HepG2 (cell line): ENCODE measurements around the gene SLC5A12. TPM values are rescaled to one million over a fixed set of nuclear protein-coding genes. Genes with fewer than 3 reads are reported as not detected.

ENCODE experiments used
- ATAC-seq: fragments of 200-7000 bp; cut with Tn5 transposase; 3 replicates; pipeline ENCODE4 v1.9.1; 2020; ENCODE audit warnings: mild to moderate bottlenecking, moderate library complexity
- BruUV-seq: library from RNA; stranded (reverse); fragments of 400-500 nt; replicated peaks from 2 replicates; lab custom pipeline; 2021; lab: Mats Ljungman, UMichigan
- CTCF ChIA-PET: fragments of 300-600 bp; formaldehyde crosslinking; extraction: SDS; loops from one replicate; lab custom pipeline; 2021; ENCODE audit warnings: low total read pairs, inconsistent platforms, low intra/inter-chr PET ratio; lab: Yijun Ruan, JAX
- POLR2A ChIA-PET: fragments of 350-600 bp; sonication (Branson Sonifier 250); formaldehyde crosslinking; loops from one replicate; lab custom pipeline; 2020; ENCODE audit warnings: antibody characterized with exemption, inconsistent platforms; lab: Yijun Ruan, JAX
- DNase-seq: peaks from one replicate; pipeline ENCODE4 v3.0.0-alpha.2; 2015; ENCODE audit warnings: low spot score
- FAIRE-seq: peaks from 3 replicates; lab custom pipeline; 2011; peaks lifted over from hg19 to GRCh38; lab: Jason Lieb, UNC
- H2AFZ ChIP-seq: one replicate; pipeline ENCODE4 v1.6.1; 2011; ENCODE audit warnings: low read length, inconsistent platforms
- H3K27ac ChIP-seq: fragments of 300-600 bp; 3 replicates; pipeline ENCODE4 v1.8.0; 2011; ENCODE audit warnings: mixed run types, mild to moderate bottlenecking, mixed read lengths, low read length, inconsistent platforms; ENCODE audit not compliant: insufficient read depth; ENCODE audit errors: extremely low read length
- H3K27me3 ChIP-seq, 2 experiments: fragments of 200-600 bp in 1 of 2; 2 replicates in 1 of 2; 3 replicates in 1 of 2; pipeline versions ENCODE4 v1.6.0 to v1.8.0; 2011; ENCODE audit warnings: low read length in 2 of 2, mild to moderate bottlenecking in 2 of 2, moderate library complexity in 2 of 2, inconsistent platforms in 1 of 2; ENCODE audit not compliant: insufficient read depth in 2 of 2, control insufficient read depth in 1 of 2
- H3K36me3 ChIP-seq, 2 experiments: fragments of 200-600 bp in 1 of 2; replicated peaks in 1 of 2; 2 replicates in 1 of 2; 3 replicates in 1 of 2; pipeline versions ENCODE4 v1.5.1 to v1.8.0; 2011; ENCODE audit warnings: low read length in 2 of 2, inconsistent platforms in 1 of 2; ENCODE audit not compliant: insufficient read depth in 2 of 2, control insufficient read depth in 1 of 2
- H3K4me1 ChIP-seq: 2 replicates; pipeline ENCODE4 v1.5.1; 2012; ENCODE audit warnings: low read length, inconsistent platforms; ENCODE audit not compliant: insufficient read depth
- H3K4me2 ChIP-seq: 2 replicates; pipeline ENCODE4 v1.6.0; 2011; ENCODE audit warnings: low read depth, low read length, inconsistent platforms
- H3K4me3 ChIP-seq, 3 experiments: fragments of 200-600 bp in 1 of 3; sonication (generic), shearing (Covaris generic) in 1 of 3; replicated peaks in 1 of 3; 2 replicates each; pipeline ENCODE4 v1.5.1; 2011 to 2016; ENCODE audit warnings: low read length in 3 of 3, inconsistent platforms in 2 of 3, low read depth in 2 of 3, mild to moderate bottlenecking in 2 of 3, control low read depth in 1 of 3, mixed read lengths in 1 of 3; ENCODE audit not compliant: insufficient read depth in 1 of 3
- H3K79me2 ChIP-seq: one replicate; pipeline ENCODE4 v1.6.1; 2011; ENCODE audit warnings: low read length, inconsistent platforms; ENCODE audit not compliant: insufficient read depth
- H3K9ac ChIP-seq: 2 replicates; pipeline ENCODE4 v1.6.0; 2011; ENCODE audit warnings: mild to moderate bottlenecking, low read depth, low read length, inconsistent platforms; ENCODE audit not compliant: insufficient read depth
- H3K9me3 ChIP-seq: 2 replicates; pipeline ENCODE4 v1.5.1; 2012; ENCODE audit warnings: mild to moderate bottlenecking, low read length
- H4K20me1 ChIP-seq: 2 replicates; pipeline ENCODE4 v1.6.0; 2011; ENCODE audit warnings: inconsistent platforms, mild to moderate bottlenecking, low read length, moderate library complexity; ENCODE audit not compliant: insufficient read depth
- CBX2 ChIP-seq, 2 experiments: fragments of 200-600 bp in 1 of 2; sonication (generic); formaldehyde crosslinking in 1 of 2; IDR thresholded peaks; 2 replicates each; pipeline versions ENCODE4 v1.7.0 to v1.8.1; 2018 to 2022; ENCODE audit warnings: low read depth in 2 of 2, low read length in 1 of 2, mild to moderate bottlenecking in 1 of 2, missing genetic modification reagents in 1 of 2
- DR1 ChIP-seq: sonication (generic); formaldehyde crosslinking; IDR thresholded peaks from 2 replicates; pipeline ENCODE4 v1.8.0; 2021; ENCODE audit warnings: mild to moderate bottlenecking, missing genetic modification reagents, inconsistent platforms
- E2F2 ChIP-seq: sonication (generic); formaldehyde crosslinking; IDR thresholded peaks from 2 replicates; pipeline ENCODE4 v1.4.0; 2020; ENCODE audit warnings: missing genetic modification reagents, borderline replicate concordance
- EED ChIP-seq: sonication (generic); formaldehyde crosslinking; IDR thresholded peaks from 2 replicates; pipeline ENCODE4 v1.5.0; 2020; ENCODE audit warnings: mild to moderate bottlenecking, missing genetic modification reagents
- HOXA5 ChIP-seq: sonication (generic); formaldehyde crosslinking; IDR thresholded peaks from 2 replicates; pipeline ENCODE4 v1.4.0; 2020; ENCODE audit warnings: missing genetic modification reagents
- IRF1 ChIP-seq: sonication (generic); formaldehyde crosslinking; IDR thresholded peaks from 2 replicates; pipeline ENCODE4 v1.4.0; 2020; ENCODE audit warnings: low read depth, mild to moderate bottlenecking, missing genetic modification reagents
- POLR2AphosphoS2 ChIP-seq: IDR thresholded peaks from 2 replicates; pipeline ENCODE4 v1.6.1; 2011; ENCODE audit warnings: low read depth, low read length, improper control_type of control experiment
- TCF12 ChIP-seq, 2 experiments: fragments of 450-650 bp in 1 of 2; sonication (generic) in 1 of 2; formaldehyde crosslinking in 1 of 2; IDR thresholded peaks; 2 replicates each; pipeline versions ENCODE4 v1.6.1 to v1.8.0; 2017 to 2022; ENCODE audit warnings: antibody characterized with exemption in 1 of 2, mild to moderate bottlenecking in 1 of 2, missing genetic modification reagents in 1 of 2, moderate library complexity in 1 of 2
- TCF7 ChIP-seq: sonication (generic); IDR thresholded peaks from 2 replicates; pipeline ENCODE4 v1.6.1; 2016; ENCODE audit warnings: antibody characterized with exemption, low read depth
- THAP7 ChIP-seq: sonication (generic); formaldehyde crosslinking; IDR thresholded peaks from 2 replicates; pipeline ENCODE4 v1.8.1; 2023; ENCODE audit warnings: mild to moderate bottlenecking, missing genetic modification reagents
- ZNF225 ChIP-seq: sonication (generic); formaldehyde crosslinking; IDR thresholded peaks from 2 replicates; pipeline ENCODE4 v1.4.0; 2020; ENCODE audit warnings: mild to moderate bottlenecking, missing genetic modification reagents
- ZNF362 ChIP-seq: sonication (generic); formaldehyde crosslinking; IDR thresholded peaks from 2 replicates; pipeline ENCODE4 v1.4.0; 2020; ENCODE audit warnings: missing genetic modification reagents, mild to moderate bottlenecking, borderline replicate concordance
- ZNF549 ChIP-seq: sonication (generic); formaldehyde crosslinking; IDR thresholded peaks from 2 replicates; pipeline ENCODE4 v1.5.0; 2020; ENCODE audit warnings: missing genetic modification reagents
- in situ Hi-C: cut with HindIII; loops from 2 replicates; pipeline ENCODE4 v1.10.0; 2017; ENCODE audit warnings: low pct_unique_long_range_greater_than_20kb; ENCODE audit not compliant: extremely low pct_ligation_motif_present
- intact Hi-C: fragments of 100-400 bp; cut with micrococcal nuclease; formaldehyde crosslinking; loops from one replicate; pipeline ENCODE4 v1.10.0; 2022; ENCODE audit not compliant: unreplicated experiment
- polyA plus RNA-seq, 8 experiments: library from polyadenylated mRNA; depleted of rRNA in 3 of 8; stranded (reverse) in 7 of 8; unstranded in 1 of 8; fragments of >200 nt; fragmentation: Illumina TruSeq in 4 of 8; extraction: Trizol in 4 of 8; gene quantifications; 2 replicates each; pipeline versions ENCODE4 v1.2.1 to v1.2.3, GENCODE V29; 2011 to 2016; ENCODE audit warnings: low read depth in 4 of 8, missing spikeins in 1 of 8, mixed read lengths in 1 of 8; ENCODE audit not compliant: insufficient read depth in 1 of 8
- total RNA-seq, 5 experiments: library from RNA; depleted of rRNA; stranded (reverse); fragments of >200 nt; fragmentation: Illumina TruSeq; extraction: Trizol; gene quantifications; 2 replicates each; pipeline ENCODE4 v1.2.3, GENCODE V29; 2016; ENCODE audit warnings: low read depth in 1 of 5

The SLC5A12 gene
- total and polyA plus RNA-seq, 2 of the 13 experiments (the other 11 are each of a cell fraction or from before 2014, with no cell fraction given), result not detected

- no peak overlapping the region for H3K4me3 ChIP-seq
- no TSS peak for BruUV-seq
- H3K9ac ChIP-seq, result no peak overlapping the region
- H3K4me1 ChIP-seq, result no peaks in the 10 kb centered on the region
- no peak overlapping the region for H2AFZ ChIP-seq
- intact Hi-C loops (no loop called here), in situ Hi-C loops (no loop called here)
- ATAC-seq (no peak), DNase-seq (no peak), FAIRE-seq (no peak)
- ChIA-PET CTCF (no interaction called here), POLR2A (no interaction called here)
- no peaks in the 10 kb centered on the region for H3K9me3 ChIP-seq
- H3K27me3 ChIP-seq, result no peaks in the 10 kb centered on the region
- H3K4me2 ChIP-seq, result no peak overlapping the region
- no peaks in the 10 kb centered on the region for H4K20me1 ChIP-seq
- no peaks in the 10 kb centered on the region for H3K79me2 ChIP-seq
- no peaks in the 10 kb centered on the region for H3K36me3 ChIP-seq
- TF ChIP-seq ZNF225 (CRISPR knock-in tag), result no peak
- no peak for TF ChIP-seq POLR2AphosphoS2
- no peak for TF ChIP-seq ZNF362
- TF ChIP-seq EED, result no peak
- TF ChIP-seq THAP7 (CRISPR knock-in tag), result no peak
- no peak for TF ChIP-seq TCF7
- TF ChIP-seq CBX2 (IDR thresholded peaks at IDR 0.05; ENCODE audit: low read depth, low read length), result no peak
- no peak for TF ChIP-seq CBX2 (CRISPR knock-in tag; IDR thresholded peaks at IDR 0.05; ENCODE audit: low read depth)
- TF ChIP-seq IRF1, result no peak
- TF ChIP-seq DR1 (CRISPR knock-in tag), result no peak
- no peak for TF ChIP-seq TCF12 (IDR thresholded peaks at IDR 0.05)
- TF ChIP-seq TCF12 (CRISPR knock-in tag; IDR thresholded peaks at IDR 0.05), result no peak
- no peak for TF ChIP-seq HOXA5 (CRISPR knock-in tag)
- no peak for TF ChIP-seq E2F2 (CRISPR knock-in tag)
- no peak for TF ChIP-seq ZNF549 (CRISPR knock-in tag)
- H3K27ac ChIP-seq, result no peak overlapping the region
Observed at GRCh38 chr11:26621132-26621531, 100.7 kb downstream of the SLC5A12 start.
